ENCODE data around the gene PGF.
"Not testable (repeated sequence)": the region's sequence is repeated elsewhere in the genome, so short reads cannot be mapped to it uniquely, and the experiment has no call there.

DNA sequence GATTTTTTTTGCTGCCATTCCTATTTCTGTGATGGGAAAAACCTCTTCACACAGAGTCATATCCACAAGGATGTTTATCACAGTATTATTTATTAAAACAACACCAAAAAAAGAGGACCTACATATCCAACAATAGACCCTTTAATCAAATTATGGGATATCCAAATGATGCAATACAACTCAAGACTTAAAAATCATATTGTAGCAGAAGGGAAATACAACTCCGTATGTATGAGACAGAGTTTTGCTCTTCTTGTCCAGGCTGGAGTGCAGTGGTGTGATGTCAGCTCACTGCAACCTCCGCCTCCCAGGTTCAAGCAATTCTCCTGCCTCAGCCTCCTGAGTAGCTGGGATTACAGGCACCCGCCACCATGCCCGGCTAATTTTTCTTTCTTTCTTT, 22.5 kb downstream of the PGF start:
- TF ChIP-seq TCF7L2 (IDR thresholded peaks at IDR 0.05; ENCODE audit: borderline replicate concordance, low read depth, low read length); ZSCAN30 (tag by site-specific recombination; IDR thresholded peaks at IDR 0.05); ZNF747 (tag by site-specific recombination; IDR thresholded peaks at IDR 0.05); YY1 (tag by site-specific recombination; IDR thresholded peaks at IDR 0.05); ZBTB48 (tag by site-specific recombination; IDR thresholded peaks at IDR 0.05); ZNF560 (tag by site-specific recombination; IDR thresholded peaks at IDR 0.05; ENCODE audit: borderline replicate concordance); ZNF184 (tag by site-specific recombination; IDR thresholded peaks at IDR 0.05); TRIM28 (IDR thresholded peaks at IDR 0.05; ENCODE audit: borderline replicate concordance, low read length); HOXA7 (CRISPR knock-in tag; IDR thresholded peaks at IDR 0.05; ENCODE audit: borderline replicate concordance); ZNF391 (tag by site-specific recombination; IDR thresholded peaks at IDR 0.05; ENCODE audit: borderline replicate concordance, low read depth); ZNF248 (tag by site-specific recombination; IDR thresholded peaks at IDR 0.05): not testable (repeated sequence)
- TF ChIP-seq, protein P1, sequence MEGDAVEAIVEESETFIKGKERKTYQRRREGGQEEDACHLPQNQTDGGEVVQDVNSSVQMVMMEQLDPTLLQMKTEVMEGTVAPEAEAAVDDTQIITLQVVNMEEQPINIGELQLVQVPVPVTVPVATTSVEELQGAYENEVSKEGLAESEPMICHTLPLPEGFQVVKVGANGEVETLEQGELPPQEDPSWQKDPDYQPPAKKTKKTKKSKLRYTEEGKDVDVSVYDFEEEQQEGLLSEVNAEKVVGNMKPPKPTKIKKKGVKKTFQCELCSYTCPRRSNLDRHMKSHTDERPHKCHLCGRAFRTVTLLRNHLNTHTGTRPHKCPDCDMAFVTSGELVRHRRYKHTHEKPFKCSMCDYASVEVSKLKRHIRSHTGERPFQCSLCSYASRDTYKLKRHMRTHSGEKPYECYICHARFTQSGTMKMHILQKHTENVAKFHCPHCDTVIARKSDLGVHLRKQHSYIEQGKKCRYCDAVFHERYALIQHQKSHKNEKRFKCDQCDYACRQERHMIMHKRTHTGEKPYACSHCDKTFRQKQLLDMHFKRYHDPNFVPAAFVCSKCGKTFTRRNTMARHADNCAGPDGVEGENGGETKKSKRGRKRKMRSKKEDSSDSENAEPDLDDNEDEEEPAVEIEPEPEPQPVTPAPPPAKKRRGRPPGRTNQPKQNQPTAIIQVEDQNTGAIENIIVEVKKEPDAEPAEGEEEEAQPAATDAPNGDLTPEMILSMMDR (tag by site-specific recombination; IDR thresholded peaks at IDR 0.05): not testable (repeated sequence)
- TF ChIP-seq, protein P2, sequence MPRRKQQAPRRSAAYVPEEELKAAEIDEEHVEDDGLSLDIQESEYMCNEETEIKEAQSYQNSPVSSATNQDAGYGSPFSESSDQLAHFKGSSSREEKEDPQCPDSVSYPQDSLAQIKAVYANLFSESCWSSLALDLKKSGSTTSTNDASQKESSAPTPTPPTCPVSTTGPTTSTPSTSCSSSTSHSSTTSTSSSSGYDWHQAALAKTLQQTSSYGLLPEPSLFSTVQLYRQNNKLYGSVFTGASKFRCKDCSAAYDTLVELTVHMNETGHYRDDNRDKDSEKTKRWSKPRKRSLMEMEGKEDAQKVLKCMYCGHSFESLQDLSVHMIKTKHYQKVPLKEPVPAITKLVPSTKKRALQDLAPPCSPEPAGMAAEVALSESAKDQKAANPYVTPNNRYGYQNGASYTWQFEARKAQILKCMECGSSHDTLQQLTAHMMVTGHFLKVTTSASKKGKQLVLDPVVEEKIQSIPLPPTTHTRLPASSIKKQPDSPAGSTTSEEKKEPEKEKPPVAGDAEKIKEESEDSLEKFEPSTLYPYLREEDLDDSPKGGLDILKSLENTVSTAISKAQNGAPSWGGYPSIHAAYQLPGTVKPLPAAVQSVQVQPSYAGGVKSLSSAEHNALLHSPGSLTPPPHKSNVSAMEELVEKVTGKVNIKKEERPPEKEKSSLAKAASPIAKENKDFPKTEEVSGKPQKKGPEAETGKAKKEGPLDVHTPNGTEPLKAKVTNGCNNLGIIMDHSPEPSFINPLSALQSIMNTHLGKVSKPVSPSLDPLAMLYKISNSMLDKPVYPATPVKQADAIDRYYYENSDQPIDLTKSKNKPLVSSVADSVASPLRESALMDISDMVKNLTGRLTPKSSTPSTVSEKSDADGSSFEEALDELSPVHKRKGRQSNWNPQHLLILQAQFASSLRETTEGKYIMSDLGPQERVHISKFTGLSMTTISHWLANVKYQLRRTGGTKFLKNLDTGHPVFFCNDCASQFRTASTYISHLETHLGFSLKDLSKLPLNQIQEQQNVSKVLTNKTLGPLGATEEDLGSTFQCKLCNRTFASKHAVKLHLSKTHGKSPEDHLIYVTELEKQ (tag by site-specific recombination; IDR thresholded peaks at IDR 0.05; ENCODE audit: borderline replicate concordance): not testable (repeated sequence)
